PFSK-1 (cell line): ENCODE measurements around the gene LRMDA.

ENCODE experiments used
- POLR2AphosphoS5 ChIP-seq: IDR thresholded peaks from 2 replicates; pipeline ENCODE4 v1.6.1; 2012; ENCODE audit warnings: low read depth, mild to moderate bottlenecking, control low read depth, low read length, moderate library complexity
- TAF1 ChIP-seq: IDR thresholded peaks from 2 replicates; pipeline ENCODE4 v1.6.1; 2012; ENCODE audit warnings: low read length, control low read depth, borderline replicate concordance; ENCODE audit not compliant: insufficient read depth
- TF ChIP-seq, protein P1 (sequence below), 2 experiments: IDR thresholded peaks; 2 replicates each; pipeline versions ENCODE4 v1.6.1 to v1.8.0; 2011 to 2012; ENCODE audit warnings: low read depth in 2 of 2, low read length in 2 of 2, control low read depth in 1 of 2, inconsistent platforms in 1 of 2, mild to moderate bottlenecking in 1 of 2, moderate library complexity in 1 of 2; ENCODE audit not compliant: insufficient read depth in 1 of 2

DNA sequence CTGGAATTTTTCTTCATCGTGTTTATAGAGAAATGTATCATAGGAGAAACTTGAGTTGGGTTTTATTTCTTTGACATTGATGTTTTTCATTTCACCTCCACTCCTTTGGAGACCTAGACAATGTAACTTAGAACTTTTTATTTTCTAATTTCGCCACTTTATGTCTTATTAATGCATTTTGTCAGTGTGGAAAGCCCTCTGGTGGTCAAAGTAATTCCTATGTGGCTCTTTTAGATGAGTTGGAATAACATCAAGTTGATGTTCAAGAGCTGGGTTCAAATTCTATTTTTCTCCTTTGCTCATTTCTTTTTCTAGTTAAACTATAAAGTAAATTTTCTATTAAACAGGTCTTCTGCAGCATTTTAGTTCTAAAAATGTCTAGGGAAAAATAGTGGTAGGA, 478.6 kb downstream of the LRMDA start:
- no peak for TF ChIP-seq POLR2AphosphoS5
- TF ChIP-seq TAF1, result no peak
- TF ChIP-seq, protein P1, sequence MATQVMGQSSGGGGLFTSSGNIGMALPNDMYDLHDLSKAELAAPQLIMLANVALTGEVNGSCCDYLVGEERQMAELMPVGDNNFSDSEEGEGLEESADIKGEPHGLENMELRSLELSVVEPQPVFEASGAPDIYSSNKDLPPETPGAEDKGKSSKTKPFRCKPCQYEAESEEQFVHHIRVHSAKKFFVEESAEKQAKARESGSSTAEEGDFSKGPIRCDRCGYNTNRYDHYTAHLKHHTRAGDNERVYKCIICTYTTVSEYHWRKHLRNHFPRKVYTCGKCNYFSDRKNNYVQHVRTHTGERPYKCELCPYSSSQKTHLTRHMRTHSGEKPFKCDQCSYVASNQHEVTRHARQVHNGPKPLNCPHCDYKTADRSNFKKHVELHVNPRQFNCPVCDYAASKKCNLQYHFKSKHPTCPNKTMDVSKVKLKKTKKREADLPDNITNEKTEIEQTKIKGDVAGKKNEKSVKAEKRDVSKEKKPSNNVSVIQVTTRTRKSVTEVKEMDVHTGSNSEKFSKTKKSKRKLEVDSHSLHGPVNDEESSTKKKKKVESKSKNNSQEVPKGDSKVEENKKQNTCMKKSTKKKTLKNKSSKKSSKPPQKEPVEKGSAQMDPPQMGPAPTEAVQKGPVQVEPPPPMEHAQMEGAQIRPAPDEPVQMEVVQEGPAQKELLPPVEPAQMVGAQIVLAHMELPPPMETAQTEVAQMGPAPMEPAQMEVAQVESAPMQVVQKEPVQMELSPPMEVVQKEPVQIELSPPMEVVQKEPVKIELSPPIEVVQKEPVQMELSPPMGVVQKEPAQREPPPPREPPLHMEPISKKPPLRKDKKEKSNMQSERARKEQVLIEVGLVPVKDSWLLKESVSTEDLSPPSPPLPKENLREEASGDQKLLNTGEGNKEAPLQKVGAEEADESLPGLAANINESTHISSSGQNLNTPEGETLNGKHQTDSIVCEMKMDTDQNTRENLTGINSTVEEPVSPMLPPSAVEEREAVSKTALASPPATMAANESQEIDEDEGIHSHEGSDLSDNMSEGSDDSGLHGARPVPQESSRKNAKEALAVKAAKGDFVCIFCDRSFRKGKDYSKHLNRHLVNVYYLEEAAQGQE (IDR thresholded peaks at IDR 0.05; ENCODE audit: insufficient read depth in 1 of 2, low read depth in 2 of 2, low read length in 2 of 2), result no peak
